CD4-positive, alpha-beta T cell treated with Interleukin-4 for 1 hour (primary cell): ENCODE measurements around the gene CDK18.

Source experiments
- DNase-seq, 2 donors: peaks; one replicate each; pipeline ENCODE4 v3.0.0-alpha.2; 2020 to 2022

Gene CDK18

GRCh38 chr1:205525495-205526285, 21.2 kb downstream of the CDK18 start:
- no peak for DNase-seq

GRCh38 chr1:205526431-205526830, 22.0 kb downstream of the CDK18 start:
- no peak for DNase-seq

- no peak for DNase-seq
Observed at GRCh38 chr1:205527931-205528330, 23.5 kb downstream of the CDK18 start.

GRCh38 chr1:205528446-205528886, 24.0 kb downstream of the CDK18 start:
- no peak for DNase-seq

- peak; percentile 72 to 74 for DNase-seq
Observed at GRCh38 chr1:205528887-205529825, 24.7 kb downstream of the CDK18 start.

GRCh38 chr1:205530116-205530515, 25.6 kb downstream of the CDK18 start:
- DNase-seq = no peak

GRCh38 chr1:205531191-205532025, 26.9 kb downstream of the CDK18 start:
- DNase-seq = no peak

GRCh38 chr1:205532026-205532898, 27.8 kb downstream of the CDK18 start:
- DNase-seq = no peak

- DNase-seq = no peak
Observed at GRCh38 chr1:205532996-205533735, 28.7 kb downstream of the CDK18 start.

GRCh38 chr1:205533748-205534443, 29.4 kb downstream of the CDK18 start:
- no peak for DNase-seq

- no peak for DNase-seq
Observed at GRCh38 chr1:205534444-205534985, 30.0 kb downstream of the CDK18 start.

- no peak for DNase-seq
Observed at GRCh38 chr1:205535096-205535495, 30.6 kb downstream of the CDK18 start.

GRCh38 chr1:205535866-205536758, 31.6 kb downstream of the CDK18 start:
- no peak for DNase-seq

- no peak for DNase-seq
Observed at GRCh38 chr1:205536759-205537361, 32.4 kb downstream of the CDK18 start.

GRCh38 chr1:205537386-205538018, 33.0 kb downstream of the CDK18 start:
- no peak for DNase-seq

- no peak for DNase-seq
Observed at GRCh38 chr1:205538235-205538840, 33.9 kb downstream of the CDK18 start.

GRCh38 chr1:205541161-205541886, 36.9 kb downstream of the CDK18 start:
- DNase-seq = no peak
